Mesenchymal stem cell (in vitro differentiated cells and primary cell): ENCODE results near the gene HIPK1.

Source experiments
- DNase-seq: peaks from one replicate; pipeline ENCODE4 v3.0.0-alpha.2; 2013
- H2AFZ ChIP-seq: one replicate; pipeline ENCODE4 v1.6.1; 2013; ENCODE audit warnings: low read depth, mild to moderate bottlenecking, control low read depth, inconsistent platforms, low read length, moderate library complexity
- H2AK5ac ChIP-seq: 2 replicates; pipeline ENCODE4 v1.6.1; 2013; ENCODE audit warnings: low read length, moderate library complexity, mild to moderate bottlenecking, inconsistent platforms; ENCODE audit not compliant: severe bottlenecking
- H2BK120ac ChIP-seq: one replicate; pipeline ENCODE4 v1.6.1; 2013; ENCODE audit warnings: low read depth, mild to moderate bottlenecking, inconsistent platforms, low read length, moderate library complexity
- H2BK12ac ChIP-seq, 2 experiments: one replicate each; pipeline ENCODE4 v1.6.1; 2013; ENCODE audit warnings: inconsistent platforms in 2 of 2, low read length in 2 of 2, mild to moderate bottlenecking in 2 of 2, moderate library complexity in 2 of 2, control low read depth in 1 of 2
- H2BK15ac ChIP-seq: one replicate; pipeline ENCODE4 v1.6.1; 2013; ENCODE audit warnings: mild to moderate bottlenecking, low read depth, inconsistent platforms; ENCODE audit not compliant: poor library complexity, severe bottlenecking
- H2BK5ac ChIP-seq: 2 replicates; pipeline ENCODE4 v1.6.1; 2013; ENCODE audit warnings: low read depth, mild to moderate bottlenecking, low read length, control low read depth, inconsistent platforms; ENCODE audit not compliant: poor library complexity, severe bottlenecking
- H3K14ac ChIP-seq, 2 experiments: one replicate each; pipeline ENCODE4 v1.6.1; 2013; ENCODE audit warnings: inconsistent platforms in 2 of 2, low read length in 2 of 2, control low read depth in 1 of 2, mild to moderate bottlenecking in 1 of 2, moderate library complexity in 1 of 2
- H3K18ac ChIP-seq, 2 experiments: one replicate each; pipeline ENCODE4 v1.6.1; 2013; ENCODE audit warnings: inconsistent platforms in 2 of 2, low read length in 2 of 2, control low read depth in 1 of 2, low read depth in 1 of 2, mild to moderate bottlenecking in 1 of 2
- H3K23ac ChIP-seq, 2 experiments: one replicate each; pipeline ENCODE4 v1.6.1; 2013; ENCODE audit warnings: inconsistent platforms in 2 of 2, low read length in 2 of 2, mild to moderate bottlenecking in 2 of 2, moderate library complexity in 2 of 2, control low read depth in 1 of 2
- H3K27ac ChIP-seq: 2 replicates; pipeline ENCODE4 v1.5.1; 2013; ENCODE audit warnings: mild to moderate bottlenecking, moderate library complexity, low read length, control low read depth, inconsistent platforms; ENCODE audit not compliant: poor library complexity, severe bottlenecking
- H3K27me3 ChIP-seq, 2 experiments: 2 replicates each; pipeline versions ENCODE4 v1.6.1 to v1.7.0; 2013; ENCODE audit warnings: low read length in 2 of 2, mild to moderate bottlenecking in 2 of 2, moderate library complexity in 2 of 2, control low read depth in 1 of 2, inconsistent platforms in 1 of 2; ENCODE audit not compliant: control insufficient read depth in 1 of 2, insufficient read depth in 1 of 2
- H3K36me3 ChIP-seq, 2 experiments: 2 replicates each; pipeline versions ENCODE4 v1.6.1 to v1.7.0; 2013; ENCODE audit warnings: low read length in 2 of 2, control low read depth in 1 of 2, inconsistent platforms in 1 of 2, low read depth in 1 of 2, mild to moderate bottlenecking in 1 of 2; ENCODE audit not compliant: insufficient read depth in 2 of 2, control insufficient read depth in 1 of 2
- H3K4ac ChIP-seq, 2 experiments: one replicate each; pipeline ENCODE4 v1.6.1; 2013; ENCODE audit warnings: inconsistent platforms in 2 of 2, low read length in 2 of 2, mild to moderate bottlenecking in 2 of 2, moderate library complexity in 2 of 2, control low read depth in 1 of 2, low read depth in 1 of 2
- H3K4me1 ChIP-seq: 2 replicates; pipeline ENCODE4 v1.6.1; 2013; ENCODE audit warnings: low read depth, low read length, control low read depth; ENCODE audit not compliant: control insufficient read depth, insufficient read depth
- H3K4me2 ChIP-seq: 2 replicates; pipeline ENCODE4 v1.6.1; 2013; ENCODE audit warnings: low read length, mild to moderate bottlenecking, inconsistent platforms; ENCODE audit not compliant: poor library complexity, severe bottlenecking
- H3K4me3 ChIP-seq, 2 experiments: 2 replicates each; pipeline versions ENCODE4 v1.5.1 to v1.7.0; 2013; ENCODE audit warnings: low read length in 2 of 2, mild to moderate bottlenecking in 2 of 2, control low read depth in 1 of 2, low read depth in 1 of 2; ENCODE audit not compliant: insufficient read depth in 1 of 2
- H3K79me1 ChIP-seq: replicated peaks from 2 replicates; pipeline ENCODE4 v1.6.1; 2013; ENCODE audit warnings: mild to moderate bottlenecking, control low read depth, low read length, inconsistent platforms; ENCODE audit not compliant: poor library complexity, severe bottlenecking
- H3K9ac ChIP-seq: 2 replicates; pipeline ENCODE4 v1.7.0; 2013; ENCODE audit warnings: mild to moderate bottlenecking, low read length, moderate library complexity
- H3K9me3 ChIP-seq: 2 replicates; pipeline ENCODE4 v1.7.0; 2013; ENCODE audit warnings: mild to moderate bottlenecking, low read length; ENCODE audit not compliant: control insufficient read depth
- H4K8ac ChIP-seq: one replicate; pipeline ENCODE4 v1.6.1; 2013; ENCODE audit warnings: inconsistent platforms, mild to moderate bottlenecking, low read length, moderate library complexity
- H4K91ac ChIP-seq: one replicate; pipeline ENCODE4 v1.6.1; 2013; ENCODE audit warnings: mild to moderate bottlenecking, low read length, inconsistent platforms
- WGBS: methylation state at CpG from one replicate; pipeline ENCODE4 v1.1.7; 2013; ENCODE audit warnings: mixed read lengths; 5-methylcytosine and 5-hydroxymethylcytosine counted together

Gene HIPK1

DNA sequence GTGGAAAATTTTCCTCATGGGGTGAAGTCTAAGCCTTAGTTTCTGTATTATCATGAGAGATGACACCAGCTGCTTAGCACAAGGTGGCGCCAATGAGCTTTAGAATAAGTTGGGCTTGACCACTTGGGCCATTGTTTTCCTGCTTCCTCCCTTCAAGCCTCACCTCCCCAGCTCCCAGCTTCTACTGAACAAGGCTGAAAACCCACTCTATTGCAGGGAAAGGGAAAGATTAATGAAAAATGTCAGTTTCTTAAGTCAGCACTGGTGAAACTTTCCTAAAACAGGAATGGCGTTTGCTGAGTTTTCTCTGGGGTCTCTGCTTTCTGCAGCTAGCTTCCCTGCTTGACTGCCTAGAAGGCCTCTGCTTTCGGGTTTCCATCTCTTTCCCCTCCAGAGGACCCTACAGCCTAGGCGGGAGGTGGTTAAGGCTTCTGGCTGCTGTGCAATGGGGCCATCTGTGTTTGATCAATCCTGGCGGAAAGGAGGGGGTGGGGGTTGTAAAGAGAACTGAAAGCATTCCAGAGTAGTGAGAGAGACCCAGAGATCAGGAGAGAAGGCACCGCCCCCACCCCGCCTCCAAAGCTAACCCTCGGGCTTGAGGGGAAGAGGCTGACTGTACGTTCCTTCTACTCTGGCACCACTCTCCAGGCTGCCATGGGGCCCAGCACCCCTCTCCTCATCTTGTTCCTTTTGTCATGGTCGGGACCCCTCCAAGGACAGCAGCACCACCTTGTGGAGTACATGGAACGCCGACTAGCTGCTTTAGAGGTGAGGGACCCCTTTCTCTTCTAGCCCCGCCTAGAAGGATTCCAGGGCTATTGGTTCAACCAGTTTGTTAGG is 50.0 kb downstream of the HIPK1 start, which contains the start of gene OLFML3:
OLFML3 (plus strand) TSS at position 612 of the 840 bp plus-strand sequence; CDS start at position 655, 43 bp downstream.
- peak within 1 kb of the TSS; percentile 57 for H4K91ac ChIP-seq
- peaks cover 8 to 19% of the 10 kb centered on the region in 2 experiments for H3K36me3 ChIP-seq
- H3K79me1 ChIP-seq = peaks cover 7% of the 10 kb centered on the region
- peak within 1 kb of the TSS; percentile 60 to 80 for H3K4ac ChIP-seq
- H2BK5ac ChIP-seq = peak within 1 kb of the TSS; percentile 90
- peak within 1 kb of the TSS; percentile 99 for H3K27ac ChIP-seq
- peak within 1 kb of the TSS; percentile 73 for H4K8ac ChIP-seq
- peak within 1 kb of the TSS in 1 of 2 experiments; percentile 85 for H3K4me3 ChIP-seq
- H3K23ac ChIP-seq = no peak within 1 kb of the TSS
- H3K9ac ChIP-seq = peak within 1 kb of the TSS; percentile 89
- peak within 1 kb of the TSS; percentile 57 for H3K4me2 ChIP-seq
- peak; percentile 99 for DNase-seq
- under 1% methylated on average over 11 of the region's 13 CpGs for WGBS
- H2AFZ ChIP-seq = no peak within 1 kb of the TSS
- peak within 1 kb of the TSS; percentile 38 for H2BK120ac ChIP-seq
- H3K9me3 ChIP-seq = no peaks in the 10 kb centered on the region
- peak within 1 kb of the TSS in 1 of 2 experiments; percentile 84 for H3K14ac ChIP-seq
- H3K27me3 ChIP-seq = no peaks in the 10 kb centered on the region
- peak within 1 kb of the TSS; percentile 60 for H2BK15ac ChIP-seq
- peak within 1 kb of the TSS; percentile 73 to 95 for H2BK12ac ChIP-seq
- peaks cover 40% of the 10 kb centered on the region for H3K4me1 ChIP-seq
- H2AK5ac ChIP-seq = peak within 1 kb of the TSS; percentile 63
- peak within 1 kb of the TSS; percentile 67 to 80 for H3K18ac ChIP-seq

DNA sequence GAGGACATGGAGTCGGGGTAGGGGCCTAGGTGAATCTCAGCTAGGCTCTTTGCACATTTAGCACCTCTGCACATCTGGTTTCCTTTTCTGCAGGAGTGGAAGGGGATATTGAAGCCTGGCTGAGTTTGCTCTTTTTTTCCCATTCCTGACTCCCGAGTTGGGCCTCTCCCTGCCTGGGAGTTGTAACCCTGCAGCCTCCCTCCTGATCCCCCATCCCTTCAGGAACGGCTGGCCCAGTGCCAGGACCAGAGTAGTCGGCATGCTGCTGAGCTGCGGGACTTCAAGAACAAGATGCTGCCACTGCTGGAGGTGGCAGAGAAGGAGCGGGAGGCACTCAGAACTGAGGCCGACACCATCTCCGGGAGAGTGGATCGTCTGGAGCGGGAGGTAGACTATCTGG is 51.0 kb downstream of the HIPK1 start:
- Histone ChIP-seq H2BK5ac (no peak overlapping the region), H3K4ac (peak overlapping the region; percentile 5 to 60), H3K14ac (peak overlapping the region in 1 of 2 experiments; percentile 84), H3K27me3 (no peaks in the 10 kb centered on the region), H3K9me3 (no peaks in the 10 kb centered on the region), H2BK12ac (peak overlapping the region; percentile 73 to 95), H3K4me2 (peak overlapping the region; percentile 17), H4K8ac (peak overlapping the region; percentile 46), H4K91ac (peak overlapping the region; percentile 57), H2BK15ac (peak overlapping the region; percentile 60), H3K79me1 (peaks cover 7% of the 10 kb centered on the region), H2AK5ac (peak overlapping the region; percentile 63), H3K4me3 (peak overlapping the region in 1 of 2 experiments; percentile 85), H3K4me1 (peaks cover 49% of the 10 kb centered on the region), H3K36me3 (peaks cover 8 to 11% of the 10 kb centered on the region in 2 experiments), H3K23ac (no peak overlapping the region), H3K27ac (peak overlapping the region; percentile 99), H2AFZ (no peak overlapping the region), H3K9ac (peak overlapping the region; percentile 89), H3K18ac (peak overlapping the region; percentile 15 to 67), H2BK120ac (peak overlapping the region; percentile 9)
- no peak for DNase-seq
- 81% methylated on average over 10 of the region's 10 CpGs for WGBS

DNA sequence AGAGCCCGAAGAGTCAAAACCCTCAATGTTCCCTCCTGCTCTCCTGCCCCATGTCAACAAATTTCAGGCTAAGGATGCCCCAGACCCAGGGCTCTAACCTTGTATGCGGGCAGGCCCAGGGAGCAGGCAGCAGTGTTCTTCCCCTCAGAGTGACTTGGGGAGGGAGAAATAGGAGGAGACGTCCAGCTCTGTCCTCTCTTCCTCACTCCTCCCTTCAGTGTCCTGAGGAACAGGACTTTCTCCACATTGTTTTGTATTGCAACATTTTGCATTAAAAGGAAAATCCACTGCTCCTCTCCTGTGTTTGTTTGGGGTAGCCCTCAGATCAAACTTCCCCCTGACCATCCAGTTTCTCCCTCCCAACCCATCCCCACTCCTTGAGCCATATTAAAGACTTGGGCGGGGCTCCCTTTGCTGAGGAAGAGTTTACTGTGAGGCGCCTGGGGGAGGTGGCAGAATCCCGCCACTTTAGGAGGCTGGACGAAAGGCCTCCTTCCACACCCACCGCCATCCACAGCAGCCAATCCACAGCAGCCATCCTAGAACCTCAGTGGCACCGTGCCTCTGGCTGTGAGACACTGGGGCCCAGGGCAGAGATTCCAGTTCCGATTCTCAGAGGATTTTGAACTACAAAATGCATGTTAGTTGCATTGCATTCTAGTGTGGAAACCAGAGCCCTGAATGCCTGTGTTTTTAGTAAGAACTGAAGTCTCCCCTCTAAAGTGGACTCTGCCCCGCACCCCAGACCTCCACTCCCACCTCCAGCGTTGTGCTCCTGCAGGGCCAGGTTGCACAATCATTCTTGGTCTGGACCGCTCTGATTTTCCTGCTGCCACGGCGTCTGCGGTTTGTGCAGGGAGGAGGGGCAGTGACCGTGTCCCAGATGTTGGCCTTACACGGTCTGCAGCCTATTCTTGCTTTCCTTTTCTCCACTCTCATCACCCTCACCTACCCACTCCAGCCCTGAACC is 53.1 kb downstream of the HIPK1 start:
- peak overlapping the region; percentile 59 to 97 for H2BK12ac ChIP-seq
- H2AFZ ChIP-seq = no peak overlapping the region
- peak overlapping the region; percentile 72 for H4K8ac ChIP-seq
- peak overlapping the region; percentile 70 for H3K27ac ChIP-seq
- 48% methylated on average over 17 of the region's 18 CpGs for WGBS
- peak overlapping the region; percentile 73 for H2BK15ac ChIP-seq
- peak overlapping the region; percentile 75 for H2BK5ac ChIP-seq
- peaks cover 7% of the 10 kb centered on the region for H3K79me1 ChIP-seq
- peaks cover 45% of the 10 kb centered on the region for H3K4me1 ChIP-seq
- no peak overlapping the region for H3K23ac ChIP-seq
- peak overlapping the region in 1 of 2 experiments; percentile 63 for H3K4ac ChIP-seq
- peak overlapping the region; percentile 95 for H2AK5ac ChIP-seq
- no peaks in the 10 kb centered on the region for H3K9me3 ChIP-seq
- peak overlapping the region; percentile 49 to 86 for H3K18ac ChIP-seq
- H3K14ac ChIP-seq = no peak overlapping the region
- peak overlapping the region in 1 of 2 experiments; percentile 85 for H3K4me3 ChIP-seq
- H3K4me2 ChIP-seq = peak overlapping the region; percentile 49
- peaks cover 8 to 9% of the 10 kb centered on the region in 2 experiments for H3K36me3 ChIP-seq
- H3K9ac ChIP-seq = peak overlapping the region; percentile 89
- DNase-seq = peak; percentile 88
- H2BK120ac ChIP-seq = peak overlapping the region; percentile 54
- peak overlapping the region; percentile 72 for H4K91ac ChIP-seq
- H3K27me3 ChIP-seq = no peaks in the 10 kb centered on the region
